ENCODE results near the gene PELI1.

DNA sequence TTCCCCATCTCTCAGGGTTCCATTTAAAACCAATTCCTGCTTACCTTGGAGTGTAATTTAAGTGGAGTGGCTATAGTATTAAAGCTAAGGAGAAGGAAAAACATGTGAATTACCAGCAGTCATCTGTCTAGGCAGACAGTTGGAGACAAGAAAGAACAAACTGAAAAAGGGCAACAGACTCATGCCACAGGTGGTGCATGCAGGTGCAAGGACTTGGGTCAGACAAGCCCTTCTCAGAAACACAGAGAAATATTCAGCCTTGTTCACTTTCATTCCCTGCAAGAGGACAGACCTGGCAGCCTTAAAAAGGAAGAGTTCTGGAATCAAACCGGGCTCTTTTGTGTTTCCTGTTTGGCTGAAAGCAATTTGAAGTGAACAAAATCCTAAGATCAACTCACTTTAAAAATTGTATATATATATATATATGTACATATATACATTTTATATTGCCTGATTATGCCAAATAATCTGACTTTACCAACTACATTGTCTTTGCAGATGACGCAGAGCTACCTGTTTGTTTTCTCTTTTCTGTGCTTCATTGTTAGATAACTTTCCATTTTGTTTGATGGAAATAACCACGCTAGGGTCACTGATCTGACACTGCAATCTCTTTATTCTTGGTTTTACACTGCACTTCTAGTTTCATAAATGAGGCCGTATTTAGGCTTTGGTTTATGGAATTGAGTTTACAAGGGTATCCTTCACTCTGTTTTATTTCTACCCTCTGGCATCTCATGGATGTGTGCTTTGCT is 89.9 kb downstream of the PELI1 start:
- TF ChIP-seq, protein P1, sequence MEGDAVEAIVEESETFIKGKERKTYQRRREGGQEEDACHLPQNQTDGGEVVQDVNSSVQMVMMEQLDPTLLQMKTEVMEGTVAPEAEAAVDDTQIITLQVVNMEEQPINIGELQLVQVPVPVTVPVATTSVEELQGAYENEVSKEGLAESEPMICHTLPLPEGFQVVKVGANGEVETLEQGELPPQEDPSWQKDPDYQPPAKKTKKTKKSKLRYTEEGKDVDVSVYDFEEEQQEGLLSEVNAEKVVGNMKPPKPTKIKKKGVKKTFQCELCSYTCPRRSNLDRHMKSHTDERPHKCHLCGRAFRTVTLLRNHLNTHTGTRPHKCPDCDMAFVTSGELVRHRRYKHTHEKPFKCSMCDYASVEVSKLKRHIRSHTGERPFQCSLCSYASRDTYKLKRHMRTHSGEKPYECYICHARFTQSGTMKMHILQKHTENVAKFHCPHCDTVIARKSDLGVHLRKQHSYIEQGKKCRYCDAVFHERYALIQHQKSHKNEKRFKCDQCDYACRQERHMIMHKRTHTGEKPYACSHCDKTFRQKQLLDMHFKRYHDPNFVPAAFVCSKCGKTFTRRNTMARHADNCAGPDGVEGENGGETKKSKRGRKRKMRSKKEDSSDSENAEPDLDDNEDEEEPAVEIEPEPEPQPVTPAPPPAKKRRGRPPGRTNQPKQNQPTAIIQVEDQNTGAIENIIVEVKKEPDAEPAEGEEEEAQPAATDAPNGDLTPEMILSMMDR (IDR thresholded peaks at IDR 0.05), result no peak
- TF ChIP-seq POLR2AphosphoS5 (IDR thresholded peaks at IDR 0.05), result no peak

All from upper lobe of left lung (tissue), 4 donors.